Activated CD8-positive, alpha-beta memory T cell treated with anti-CD3 and anti-CD28 coated beads, Interleukin-2, amount 10 ng/mL, durations not matched to agents 7 days and 5 days (primary cell): ENCODE results near the gene NDUFC1. TPM values are rescaled to one million over a fixed set of nuclear protein-coding genes. Genes with fewer than 3 reads are reported as not detected.
"Not testable (repeated sequence)": the region's sequence is repeated elsewhere in the genome, so short reads cannot be mapped to it uniquely, and the experiment has no call there.

Experiments used
- ATAC-seq: fragments of 150-1000 bp; cut with Tn5 transposase; one replicate; pipeline ENCODE4 v1.10.0; 2021; ENCODE audit warnings: moderate library complexity
- CTCF ChIA-PET: fragments of 350-600 bp; sonication (Branson Sonifier 250); formaldehyde crosslinking; loops from one replicate; lab custom pipeline; 2021; ENCODE audit warnings: antibody characterized with exemption; lab: Charles Lee
- DNase-seq: peaks from one replicate; pipeline ENCODE4 v3.0.0-alpha.2; 2020
- H3K27ac Mint-ChIP-seq: one replicate; pipeline ENCODE4 v1.8.0; 2021; ENCODE audit warnings: mild to moderate bottlenecking, mixed read lengths
- H3K27me3 Mint-ChIP-seq: one replicate; pipeline ENCODE4 v1.8.0; 2021; ENCODE audit warnings: mixed read lengths
- H3K36me3 Mint-ChIP-seq: one replicate; pipeline ENCODE4 v1.8.0; 2021; ENCODE audit warnings: mild to moderate bottlenecking, mixed read lengths
- H3K4me1 Mint-ChIP-seq: one replicate; pipeline ENCODE4 v1.8.0; 2021; ENCODE audit warnings: mixed read lengths
- H3K4me3 Mint-ChIP-seq: one replicate; pipeline ENCODE4 v1.8.0; 2021; ENCODE audit warnings: mild to moderate bottlenecking, moderate library complexity, mixed read lengths
- H3K9me3 Mint-ChIP-seq: one replicate; pipeline ENCODE4 v1.8.0; 2022; ENCODE audit warnings: low read depth, mixed read lengths
- total RNA-seq, 2 experiments: library from RNA; stranded (reverse); gene quantifications; one replicate each; pipeline ENCODE4 v1.2.3, GENCODE V29; 2021

NDUFC1 gene
- total RNA-seq, 2 experiments from 2014 or later = 32.2 to 34.9 TPM

GRCh38 chr4:139265654-139266053 is 36.6 kb downstream of the NDUFC1 start:
- no peaks in the 10 kb centered on the region for H3K36me3 Mint-ChIP-seq
- H3K9me3 Mint-ChIP-seq = no peaks in the 10 kb centered on the region
- DNase-seq (no peak), ATAC-seq (no peak)
- CTCF ChIA-PET = interaction anchor here (1.3 to 3.0 kb wide), 5 partner anchors 30 to 235 kb away, joined by 3 to 14 read pairs (median 8); partner anchors contain the start of gene NAA15
- H3K27me3 Mint-ChIP-seq = peaks cover 18% of the 10 kb centered on the region
- H3K4me3 Mint-ChIP-seq = no peak overlapping the region
- H3K4me1 Mint-ChIP-seq = peaks cover 29% of the 10 kb centered on the region
- H3K27ac Mint-ChIP-seq = no peak overlapping the region

- no peaks in the 10 kb centered on the region for H3K36me3 Mint-ChIP-seq
- no peak overlapping the region for H3K4me3 Mint-ChIP-seq
- no peak for ATAC-seq
- peaks cover 2% of the 10 kb centered on the region for H3K27me3 Mint-ChIP-seq
- CTCF ChIA-PET = interaction anchor here (1.5 kb wide), 1 partner anchor 39 kb away, joined by 7 read pairs; no protein-coding TSS in a partner anchor
- no peaks in the 10 kb centered on the region for H3K4me1 Mint-ChIP-seq
- H3K27ac Mint-ChIP-seq = no peak overlapping the region
- H3K9me3 Mint-ChIP-seq = no peaks in the 10 kb centered on the region
- no peak for DNase-seq
These were observed 45.9 kb downstream of the NDUFC1 start for GRCh38 chr4:139256349-139256748.

GRCh38 chr4:139255581-139255980 is 46.7 kb downstream of the NDUFC1 start:
- H3K4me3 Mint-ChIP-seq, H3K36me3 Mint-ChIP-seq, H3K27me3 Mint-ChIP-seq, ATAC-seq, H3K9me3 Mint-ChIP-seq, CTCF ChIA-PET, H3K27ac Mint-ChIP-seq, DNase-seq, H3K4me1 Mint-ChIP-seq: not testable (repeated sequence)

- Mint-ChIP-seq H3K27ac (no peak overlapping the region), H3K9me3 (no peaks in the 10 kb centered on the region), H3K27me3 (no peaks in the 10 kb centered on the region), H3K36me3 (no peaks in the 10 kb centered on the region), H3K4me1 (no peaks in the 10 kb centered on the region), H3K4me3 (no peak overlapping the region)
- DNase-seq (no peak), ATAC-seq (no peak)
- CTCF ChIA-PET = interaction anchor here (1.3 to 2.1 kb wide), 3 partner anchors 22 to 223 kb away, joined by 3 to 5 read pairs (median 4); no protein-coding TSS in a partner anchor
These were observed 48.6 kb downstream of the NDUFC1 start for GRCh38 chr4:139253713-139254112.

GRCh38 chr4:139253046-139253445 is 49.2 kb downstream of the NDUFC1 start:
- no peak for ATAC-seq
- Mint-ChIP-seq H3K4me1 (no peaks in the 10 kb centered on the region), H3K9me3 (no peaks in the 10 kb centered on the region), H3K27me3 (no peaks in the 10 kb centered on the region), H3K27ac (no peak overlapping the region), H3K4me3 (no peak overlapping the region), H3K36me3 (no peaks in the 10 kb centered on the region)
- CTCF ChIA-PET = interaction anchor here (2.1 kb wide), 1 partner anchor 43 kb away, joined by 5 read pairs; no protein-coding TSS in a partner anchor
- DNase-seq = no peak

- Mint-ChIP-seq H3K36me3 (no peaks in the 10 kb centered on the region), H3K27ac (no peak overlapping the region), H3K4me1 (no peaks in the 10 kb centered on the region), H3K9me3 (no peaks in the 10 kb centered on the region), H3K27me3 (peaks cover 3% of the 10 kb centered on the region), H3K4me3 (no peak overlapping the region)
- ATAC-seq (no peak), DNase-seq (no peak)
- CTCF ChIA-PET = no interaction called here
These were observed 54.5 kb downstream of the NDUFC1 start for GRCh38 chr4:139247700-139248238.

- Mint-ChIP-seq H3K36me3 (no peaks in the 10 kb centered on the region), H3K9me3 (no peaks in the 10 kb centered on the region), H3K4me3 (no peak overlapping the region), H3K27me3 (peaks cover 3% of the 10 kb centered on the region), H3K4me1 (no peaks in the 10 kb centered on the region), H3K27ac (no peak overlapping the region)
- DNase-seq (no peak), ATAC-seq (no peak)
- CTCF ChIA-PET = no interaction called here
These were observed 55.0 kb downstream of the NDUFC1 start for GRCh38 chr4:139247241-139247640.

- Mint-ChIP-seq H3K4me1 (no peaks in the 10 kb centered on the region), H3K27me3 (peaks cover 3% of the 10 kb centered on the region), H3K4me3 (no peak overlapping the region), H3K36me3 (no peaks in the 10 kb centered on the region), H3K27ac (no peak overlapping the region), H3K9me3 (no peaks in the 10 kb centered on the region)
- DNase-seq (no peak), ATAC-seq (no peak)
- CTCF ChIA-PET = interaction anchor here (0.6 kb wide), 1 partner anchor 26 kb away, joined by 3 read pairs; no protein-coding TSS in a partner anchor
These were observed 56.1 kb downstream of the NDUFC1 start for GRCh38 chr4:139246166-139246565.

GRCh38 chr4:139245590-139245989 is 56.7 kb downstream of the NDUFC1 start:
- no peaks in the 10 kb centered on the region for H3K36me3 Mint-ChIP-seq
- CTCF ChIA-PET = interaction anchor here (0.6 kb wide), 1 partner anchor 26 kb away, joined by 3 read pairs; no protein-coding TSS in a partner anchor
- no peaks in the 10 kb centered on the region for H3K4me1 Mint-ChIP-seq
- H3K4me3 Mint-ChIP-seq = no peak overlapping the region
- H3K9me3 Mint-ChIP-seq = no peaks in the 10 kb centered on the region
- DNase-seq (no peak), ATAC-seq (no peak)
- no peak overlapping the region for H3K27ac Mint-ChIP-seq
- peaks cover 3% of the 10 kb centered on the region for H3K27me3 Mint-ChIP-seq

GRCh38 chr4:139243448-139244365 is 58.6 kb downstream of the NDUFC1 start:
- H3K27ac Mint-ChIP-seq = no peak overlapping the region
- no peaks in the 10 kb centered on the region for H3K4me1 Mint-ChIP-seq
- H3K9me3 Mint-ChIP-seq = no peaks in the 10 kb centered on the region
- no peaks in the 10 kb centered on the region for H3K36me3 Mint-ChIP-seq
- H3K4me3 Mint-ChIP-seq = no peak overlapping the region
- CTCF ChIA-PET = interaction anchor here (0.8 kb wide), 1 partner anchor 16 kb away, joined by 3 read pairs; no protein-coding TSS in a partner anchor
- DNase-seq (no peak), ATAC-seq (no peak)
- peaks cover 3% of the 10 kb centered on the region for H3K27me3 Mint-ChIP-seq

GRCh38 chr4:139242511-139243051 is 59.7 kb downstream of the NDUFC1 start:
- H3K9me3 Mint-ChIP-seq = no peaks in the 10 kb centered on the region
- H3K4me1 Mint-ChIP-seq = peaks cover 2% of the 10 kb centered on the region
- H3K27ac Mint-ChIP-seq = no peak overlapping the region
- DNase-seq (no peak), ATAC-seq (no peak)
- CTCF ChIA-PET = interaction anchor here (0.8 kb wide), 1 partner anchor 15 kb away, joined by 3 read pairs; no protein-coding TSS in a partner anchor
- H3K27me3 Mint-ChIP-seq = peaks cover 3% of the 10 kb centered on the region
- H3K4me3 Mint-ChIP-seq = no peak overlapping the region
- no peaks in the 10 kb centered on the region for H3K36me3 Mint-ChIP-seq

- no peak for DNase-seq
- no peak overlapping the region for H3K27ac Mint-ChIP-seq
- H3K4me1 Mint-ChIP-seq = peaks cover 2% of the 10 kb centered on the region
- H3K36me3 Mint-ChIP-seq = no peaks in the 10 kb centered on the region
- CTCF ChIA-PET = interaction anchor here (0.6 kb wide), 1 partner anchor 154 kb away, joined by 3 read pairs; no protein-coding TSS in a partner anchor
- no peaks in the 10 kb centered on the region for H3K9me3 Mint-ChIP-seq
- H3K4me3 Mint-ChIP-seq = no peak overlapping the region
- H3K27me3 Mint-ChIP-seq = peaks cover 3% of the 10 kb centered on the region
- ATAC-seq = no peak
These were observed 60.5 kb downstream of the NDUFC1 start for GRCh38 chr4:139241784-139242151.

- no peak overlapping the region for H3K4me3 Mint-ChIP-seq
- no peaks in the 10 kb centered on the region for H3K36me3 Mint-ChIP-seq
- no peak for DNase-seq
- peaks cover 2% of the 10 kb centered on the region for H3K4me1 Mint-ChIP-seq
- no peak overlapping the region for H3K27ac Mint-ChIP-seq
- CTCF ChIA-PET = interaction anchor here (0.6 to 1.1 kb wide), 2 partner anchors 46 to 155 kb away, joined by 3 read pairs; no protein-coding TSS in a partner anchor
- H3K27me3 Mint-ChIP-seq = peaks cover 3% of the 10 kb centered on the region
- no peaks in the 10 kb centered on the region for H3K9me3 Mint-ChIP-seq
- no peak for ATAC-seq
These were observed 61.0 kb downstream of the NDUFC1 start for GRCh38 chr4:139241086-139241783.
